HG02981 (cell line): Measurements from ENCODE around the gene SSX2IP.
"Not testable (repeated sequence)": the region's sequence is repeated elsewhere in the genome, so short reads cannot be mapped to it uniquely, and the experiment has no call there.

Experiments
- ATAC-seq: cut with Tn5 transposase; IDR thresholded peaks from one replicate; pipeline ENCODE4 v1.9.1; 2021; ENCODE audit warnings: mild to moderate bottlenecking, moderate library complexity; ENCODE audit not compliant: unreplicated experiment

Gene SSX2IP

GRCh38 chr1:84690397-84691121, at the start of gene SSX2IP:
TSS of gene SSX2IP (minus strand) at chr1:84690461. CDS start at chr1:84671219, 19,242 bp downstream.
- peak; percentile 88 for ATAC-seq

GRCh38 chr1:84738237-84738636, 48.0 kb upstream of the SSX2IP start:
- ATAC-seq = no peak

GRCh38 chr1:84737590-84737989, 47.3 kb upstream of the SSX2IP start:
- ATAC-seq = no peak

DNA sequence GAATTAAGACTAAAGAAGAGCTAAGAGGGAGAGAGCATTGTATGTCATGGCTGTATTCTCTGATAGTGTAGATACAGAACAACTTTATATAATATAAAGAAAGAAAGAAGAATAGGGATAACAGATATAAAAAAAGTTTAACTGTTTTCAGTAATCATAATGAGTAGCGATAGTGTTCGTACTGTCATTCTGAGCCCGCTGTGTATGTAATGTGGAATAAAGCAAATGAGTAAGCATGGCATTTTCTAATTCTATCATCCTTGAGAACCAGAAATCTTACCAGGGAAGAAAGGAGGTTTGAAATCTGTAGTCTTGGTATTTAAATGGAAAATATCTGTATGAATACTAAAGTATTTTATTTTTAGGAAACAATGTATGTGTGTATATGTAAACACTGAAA, 46.7 kb upstream of the SSX2IP start:
- ATAC-seq = no peak

DNA sequence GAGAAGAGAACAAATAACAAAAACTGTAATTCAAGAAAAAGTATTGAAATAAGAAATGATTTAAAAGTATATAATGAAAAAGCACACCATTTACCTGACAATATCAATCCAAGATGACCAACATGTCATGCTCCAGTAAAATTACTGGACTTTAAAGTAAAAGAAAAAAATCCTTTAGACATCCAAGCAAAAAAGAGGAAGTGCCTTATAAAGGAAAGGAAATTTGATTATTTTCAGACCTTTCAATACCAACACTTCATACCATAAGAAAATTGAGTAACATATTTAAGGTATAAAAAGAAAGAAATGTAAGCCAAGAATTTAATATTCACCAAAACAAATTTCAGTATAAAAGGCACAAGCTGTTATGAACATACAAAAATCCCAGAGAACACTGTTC, 46.2 kb upstream of the SSX2IP start:
- no peak for ATAC-seq

GRCh38 chr1:84735483-84735882, 45.2 kb upstream of the SSX2IP start:
- no peak for ATAC-seq

DNA sequence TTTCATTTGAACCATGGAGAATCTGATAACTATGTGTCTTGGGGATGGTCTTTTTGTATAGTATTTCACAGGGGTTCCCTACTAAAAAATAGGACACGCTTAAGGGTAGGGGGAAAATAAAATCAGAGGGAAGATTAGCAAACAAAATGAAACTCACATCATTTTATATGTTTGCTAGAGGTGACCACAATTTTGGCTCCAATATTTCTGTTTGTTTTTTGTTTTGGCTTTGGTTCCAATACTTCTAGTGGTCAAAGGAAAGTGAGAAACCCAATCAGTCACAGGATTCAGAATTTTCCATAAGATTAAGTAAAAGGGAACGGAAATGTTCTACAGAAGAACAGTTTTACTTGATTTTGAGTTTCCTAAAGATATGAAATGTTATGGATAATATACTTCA, 42.3 kb upstream of the SSX2IP start:
- no peak for ATAC-seq

DNA sequence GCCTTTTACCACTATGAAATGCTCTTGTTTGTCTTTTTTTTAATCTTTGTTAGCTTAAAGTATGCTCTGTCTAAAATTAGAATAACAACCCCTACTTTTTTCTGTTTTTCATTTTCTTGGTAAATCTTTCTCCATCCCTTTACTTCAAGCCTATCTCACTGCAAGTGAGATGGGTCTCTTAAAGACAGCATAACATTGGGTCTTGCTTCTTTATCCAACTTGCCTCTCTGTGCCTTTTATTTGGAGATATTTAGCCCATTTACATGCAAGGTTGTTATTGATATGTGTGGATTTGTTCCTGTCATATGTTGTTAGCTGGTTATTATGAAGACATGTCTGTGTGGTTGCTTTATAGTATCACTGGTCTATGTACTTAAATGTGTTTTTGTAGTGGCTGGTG, 41.3 kb upstream of the SSX2IP start:
- ATAC-seq = no peak

GRCh38 chr1:84727711-84728110, 37.5 kb upstream of the SSX2IP start:
- not testable (repeated sequence) for ATAC-seq

- ATAC-seq = no peak
Measured at GRCh38 chr1:84726593-84727499, 36.6 kb upstream of the SSX2IP start.

DNA sequence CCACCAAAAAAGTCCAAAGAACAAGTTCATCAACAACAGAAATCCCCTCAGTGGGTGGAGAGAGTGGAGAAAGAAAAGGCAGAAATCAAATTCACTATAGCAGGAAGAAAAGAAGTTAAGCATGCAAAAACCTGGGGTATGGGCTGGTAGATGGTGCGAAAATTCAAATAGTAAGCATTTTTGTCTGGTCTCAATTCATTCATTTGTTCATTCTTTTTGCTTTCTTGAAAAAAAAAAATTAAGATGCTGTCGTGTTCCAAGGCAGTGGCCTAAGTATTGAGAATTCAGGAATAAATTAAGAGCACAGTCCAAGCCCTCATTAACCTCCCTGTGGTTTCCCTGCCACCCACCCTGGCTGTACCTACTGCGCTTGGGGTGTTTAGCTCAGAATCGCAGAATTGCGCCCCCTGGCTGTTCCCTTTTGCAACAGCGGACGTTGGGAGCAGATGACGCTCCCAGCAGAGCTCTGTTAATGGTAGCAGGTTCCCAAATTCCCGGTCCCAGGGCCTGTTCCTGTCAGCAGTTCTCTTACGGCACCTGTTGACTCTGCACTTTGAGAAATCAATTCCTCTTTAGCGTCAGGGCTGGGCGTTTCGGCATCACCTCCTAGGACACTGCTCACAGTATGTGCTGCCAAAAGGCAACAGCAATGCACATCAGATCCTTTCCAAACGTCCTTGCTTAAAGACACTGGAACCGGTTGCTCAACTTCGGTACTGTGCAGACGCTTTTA, 34.0 kb upstream of the SSX2IP start:
- ATAC-seq = no peak

- ATAC-seq = no peak
Measured at GRCh38 chr1:84722794-84723193, 32.5 kb upstream of the SSX2IP start.

- not testable (repeated sequence) for ATAC-seq
Measured at GRCh38 chr1:84721872-84722271, 31.6 kb upstream of the SSX2IP start.

- ATAC-seq = peak; percentile 49
Measured at GRCh38 chr1:84721152-84721551, 30.9 kb upstream of the SSX2IP start.

GRCh38 chr1:84720221-84720780, 30.0 kb upstream of the SSX2IP start:
- no peak for ATAC-seq

GRCh38 chr1:84719543-84720217, 29.4 kb upstream of the SSX2IP start:
- no peak for ATAC-seq

GRCh38 chr1:84715342-84716019, 25.2 kb upstream of the SSX2IP start:
- ATAC-seq = no peak

DNA sequence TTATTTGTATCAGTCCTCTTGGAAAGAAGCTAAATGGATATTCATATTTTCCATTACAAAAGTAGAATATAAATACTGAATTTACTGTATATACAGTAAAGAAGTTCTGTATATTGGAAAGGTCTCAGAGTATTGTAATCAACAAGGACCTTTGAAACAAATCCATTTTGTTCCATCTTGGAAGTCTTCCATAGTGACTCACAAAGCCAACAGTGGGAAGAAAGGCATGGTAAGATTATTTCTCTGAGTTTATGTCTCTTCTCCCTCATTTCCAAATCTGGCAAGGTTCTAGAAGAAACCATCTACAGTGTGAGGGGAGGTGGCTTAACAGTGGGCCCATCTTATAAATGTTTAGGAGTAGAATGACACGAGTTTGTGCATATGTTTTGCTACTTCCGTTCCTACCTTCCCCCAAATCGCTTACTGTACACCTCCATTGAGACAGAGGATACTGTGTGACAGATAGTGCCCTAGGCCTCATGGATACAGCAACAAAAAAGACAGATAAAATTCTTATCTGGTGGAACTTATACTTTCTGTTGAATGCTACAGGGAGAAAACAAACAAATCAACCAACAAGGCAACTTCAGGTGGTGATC, 22.1 kb upstream of the SSX2IP start:
- no peak for ATAC-seq

DNA sequence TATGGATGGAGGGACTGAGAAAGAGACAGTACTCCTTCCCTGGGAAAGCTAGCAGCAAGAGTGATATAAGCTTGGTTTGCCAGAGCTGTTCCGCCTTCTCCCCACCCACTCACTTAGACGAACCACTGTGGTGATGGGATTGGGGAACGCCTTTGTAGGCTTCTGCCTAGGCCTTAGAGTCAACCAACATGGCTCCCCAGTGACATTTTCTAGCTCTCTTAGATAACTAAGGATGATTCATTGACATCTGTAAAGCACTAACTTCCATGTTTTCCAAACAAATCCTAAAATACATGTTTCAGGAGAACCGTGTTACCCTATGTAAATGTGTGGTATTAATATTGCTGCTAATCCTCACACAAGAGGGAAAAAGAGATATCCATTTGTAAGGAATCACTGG, 21.6 kb upstream of the SSX2IP start:
- ATAC-seq = no peak

GRCh38 chr1:84711121-84711520, 20.9 kb upstream of the SSX2IP start:
- ATAC-seq = no peak
